ENCODE measurements around the gene OCSTAMP.

DNA sequence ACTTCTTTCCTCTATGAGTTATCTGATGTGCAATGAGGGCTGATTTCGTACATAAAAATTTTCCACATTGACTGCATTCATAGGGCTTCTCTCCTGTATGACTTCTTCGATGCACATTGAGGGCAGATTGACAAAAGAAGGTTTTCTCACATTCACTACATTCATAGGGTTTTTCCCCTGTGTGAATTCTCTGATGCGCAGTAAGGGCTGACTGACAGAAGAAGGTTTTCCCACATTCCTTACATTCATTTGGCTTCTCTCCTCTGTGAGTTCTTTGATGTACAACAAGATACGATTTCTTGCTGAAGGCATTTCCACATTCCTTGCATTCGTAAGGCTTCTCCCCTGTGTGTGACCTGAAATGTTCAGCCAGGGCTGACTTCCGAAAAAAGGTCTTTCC lies 48.5 kb downstream of the OCSTAMP start:
- TF ChIP-seq, protein P1, sequence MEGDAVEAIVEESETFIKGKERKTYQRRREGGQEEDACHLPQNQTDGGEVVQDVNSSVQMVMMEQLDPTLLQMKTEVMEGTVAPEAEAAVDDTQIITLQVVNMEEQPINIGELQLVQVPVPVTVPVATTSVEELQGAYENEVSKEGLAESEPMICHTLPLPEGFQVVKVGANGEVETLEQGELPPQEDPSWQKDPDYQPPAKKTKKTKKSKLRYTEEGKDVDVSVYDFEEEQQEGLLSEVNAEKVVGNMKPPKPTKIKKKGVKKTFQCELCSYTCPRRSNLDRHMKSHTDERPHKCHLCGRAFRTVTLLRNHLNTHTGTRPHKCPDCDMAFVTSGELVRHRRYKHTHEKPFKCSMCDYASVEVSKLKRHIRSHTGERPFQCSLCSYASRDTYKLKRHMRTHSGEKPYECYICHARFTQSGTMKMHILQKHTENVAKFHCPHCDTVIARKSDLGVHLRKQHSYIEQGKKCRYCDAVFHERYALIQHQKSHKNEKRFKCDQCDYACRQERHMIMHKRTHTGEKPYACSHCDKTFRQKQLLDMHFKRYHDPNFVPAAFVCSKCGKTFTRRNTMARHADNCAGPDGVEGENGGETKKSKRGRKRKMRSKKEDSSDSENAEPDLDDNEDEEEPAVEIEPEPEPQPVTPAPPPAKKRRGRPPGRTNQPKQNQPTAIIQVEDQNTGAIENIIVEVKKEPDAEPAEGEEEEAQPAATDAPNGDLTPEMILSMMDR (IDR thresholded peaks at IDR 0.05; ENCODE audit: low read length) = no peak
- TF ChIP-seq EZH2 (IDR thresholded peaks at IDR 0.05; ENCODE audit: borderline replicate concordance, low read length) = no peak
